Esophagus (tissue), 2 donors: ENCODE results near the gene FOXN4. TPM values are rescaled to one million over a fixed set of nuclear protein-coding genes. Genes with fewer than 3 reads are reported as not detected.
A peak's percentile ranks its signal among the peaks of the same experiment; 100 is the strongest.

Experiments used
- H3K27ac ChIP-seq, 2 donors: one replicate each; pipeline ENCODE4 v1.5.1; 2013; ENCODE audit warnings: low read depth in 2 of 2, mild to moderate bottlenecking in 2 of 2, inconsistent platforms in 1 of 2, low read length in 1 of 2, moderate library complexity in 1 of 2
- H3K27me3 ChIP-seq, 2 donors: one replicate each; pipeline ENCODE4 v1.6.1; 2013; ENCODE audit warnings: low read length in 2 of 2, control low read depth in 1 of 2, mild to moderate bottlenecking in 1 of 2; ENCODE audit not compliant: insufficient read depth in 2 of 2, control insufficient read depth in 1 of 2
- H3K36me3 ChIP-seq, 2 donors: one replicate each; pipeline ENCODE4 v1.6.1; 2013; ENCODE audit warnings: low read length in 1 of 2; ENCODE audit not compliant: control insufficient read depth in 2 of 2, insufficient read depth in 2 of 2
- H3K4me1 ChIP-seq, 2 donors: one replicate each; pipeline ENCODE4 v1.6.1; 2013; ENCODE audit warnings: low read length in 1 of 2; ENCODE audit not compliant: control insufficient read depth in 2 of 2, insufficient read depth in 2 of 2
- H3K4me3 ChIP-seq, 2 donors: one replicate each; pipeline ENCODE4 v1.5.1; 2013; ENCODE audit warnings: low read length in 2 of 2, mild to moderate bottlenecking in 2 of 2, low read depth in 1 of 2, moderate library complexity in 1 of 2
- H3K9me3 ChIP-seq, 2 donors: one replicate each; pipeline ENCODE4 v1.6.1; 2013; ENCODE audit warnings: mild to moderate bottlenecking in 2 of 2, low read depth in 1 of 2, low read length in 1 of 2, moderate library complexity in 1 of 2; ENCODE audit not compliant: control insufficient read depth in 2 of 2, insufficient read depth in 1 of 2
- WGBS, 2 donors: extraction: QIAGEN DNeasy Blood & Tissue Kit; methylation state at CpG; one replicate each; pipeline ENCODE4 v1.1.7; 2013; 5-methylcytosine and 5-hydroxymethylcytosine counted together
- polyA plus RNA-seq, 2 donors: library from polyadenylated mRNA; stranded (reverse); fragments of 200-250 nt; gene quantifications; one replicate each; pipeline ENCODE4 v1.2.3, GENCODE V29; 2013
- donor health status: healthy with polysubstance abuse.
- donor health status: Bipolar disorder and iron deficiency.

FOXN4 gene
- polyA plus RNA-seq, 2 donors = not detected

DNA sequence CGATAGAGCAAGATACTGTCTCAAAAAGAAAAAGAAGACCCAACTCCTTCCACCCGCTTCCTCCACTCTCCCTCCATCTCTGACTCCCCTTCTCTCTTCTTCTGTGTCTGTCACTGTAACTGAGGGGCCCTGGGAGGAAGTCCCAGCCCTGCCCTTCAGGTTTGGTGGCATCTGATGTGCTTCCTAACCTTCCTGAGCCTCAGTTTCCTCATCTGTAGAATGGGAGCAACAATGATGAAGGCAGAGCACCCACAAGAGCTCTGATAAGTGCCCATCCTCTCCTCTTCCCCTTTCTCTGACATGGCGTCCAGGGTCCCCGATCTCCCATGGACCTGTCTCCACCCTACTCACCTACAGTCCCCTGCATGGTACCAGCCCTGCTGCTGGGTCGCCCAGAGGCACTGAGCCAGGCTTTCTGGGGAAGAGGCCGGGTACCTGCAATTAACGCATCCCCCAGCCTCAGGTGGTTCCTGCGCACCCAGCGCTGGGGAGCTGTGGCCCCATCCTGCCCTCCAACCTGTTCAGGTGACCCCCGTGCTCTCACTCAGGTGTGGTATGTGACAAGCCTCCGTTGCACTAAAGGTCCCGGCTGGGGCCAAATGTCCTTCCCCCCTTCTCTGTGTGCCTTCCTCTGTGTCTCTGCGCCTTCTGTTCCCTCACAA is 13.2 kb downstream of the FOXN4 start:
- Histone ChIP-seq H3K4me3 (no peak overlapping the region), H3K4me1 (no peaks in the 10 kb centered on the region), H3K27me3 (no peaks in the 10 kb centered on the region), H3K36me3 (no peaks in the 10 kb centered on the region), H3K9me3 (no peaks in the 10 kb centered on the region), H3K27ac (no peak overlapping the region)
- 83 to 85% methylated on average over 12 to 13 of the region's 13 CpGs for WGBS, 2 donors

DNA sequence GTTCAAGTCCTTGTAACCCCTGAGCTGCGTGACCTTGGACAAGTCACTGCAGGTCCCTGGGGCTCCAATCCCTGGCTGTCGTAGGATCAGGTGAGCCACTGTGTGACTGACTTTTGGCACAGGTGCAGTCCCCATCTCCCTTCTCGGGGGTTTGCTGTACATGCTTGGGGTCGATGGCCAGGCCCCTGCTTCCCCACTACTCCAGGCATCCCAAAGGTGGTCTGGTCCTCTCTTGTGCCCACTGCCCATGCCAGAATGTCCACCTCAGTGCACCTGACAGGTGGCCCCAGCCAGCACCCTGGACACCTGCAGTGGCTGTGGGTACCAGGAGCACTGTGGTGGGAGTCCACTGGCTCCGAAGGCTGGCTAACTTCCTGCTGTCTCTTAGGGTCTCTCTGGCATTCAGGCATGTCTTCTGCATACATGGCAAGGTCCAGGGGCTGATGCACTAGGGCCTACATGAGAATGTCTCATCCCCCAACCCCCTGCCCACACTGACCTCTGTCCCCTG is 14.7 kb downstream of the FOXN4 start:
- peaks cover 0 to 4% of the 10 kb centered on the region in 2 donors for H3K4me1 ChIP-seq
- no peak overlapping the region for H3K4me3 ChIP-seq
- 66 to 73% methylated on average over 5 of the region's 5 CpGs for WGBS, 2 donors
- no peak overlapping the region for H3K27ac ChIP-seq
- no peaks in the 10 kb centered on the region for H3K36me3 ChIP-seq
- H3K9me3 ChIP-seq = no peaks in the 10 kb centered on the region
- no peaks in the 10 kb centered on the region for H3K27me3 ChIP-seq

GRCh38 chr12:109293106-109293505 is 16.0 kb downstream of the FOXN4 start:
- WGBS, 2 donors = 69 to 70% methylated on average over 3 of the region's 3 CpGs
- Histone ChIP-seq H3K9me3 (no peaks in the 10 kb centered on the region), H3K4me1 (peaks cover 0 to 4% of the 10 kb centered on the region in 2 donors), H3K4me3 (no peak overlapping the region), H3K36me3 (no peaks in the 10 kb centered on the region), H3K27me3 (no peaks in the 10 kb centered on the region), H3K27ac (no peak overlapping the region)

DNA sequence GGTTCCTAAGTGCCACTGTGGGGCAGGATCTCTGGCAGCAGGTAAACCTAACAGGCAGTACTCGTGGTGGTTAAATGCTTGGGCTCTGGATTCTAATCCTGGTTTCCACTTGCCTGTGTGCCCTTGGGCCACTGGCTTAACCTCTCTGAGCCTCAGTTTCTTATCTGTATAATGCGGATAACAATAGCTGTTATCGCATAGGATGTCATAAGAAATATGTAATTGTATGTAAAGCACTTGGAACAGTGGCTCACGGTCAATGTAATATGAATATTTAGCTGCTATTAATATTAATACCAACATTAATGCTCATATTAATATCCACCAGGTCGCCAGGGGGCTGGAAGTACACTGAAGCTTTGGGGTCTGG is 16.8 kb downstream of the FOXN4 start:
- 79 to 83% methylated on average over 5 of the region's 5 CpGs for WGBS, 2 donors
- no peaks in the 10 kb centered on the region for H3K9me3 ChIP-seq
- H3K4me3 ChIP-seq = no peak overlapping the region
- H3K4me1 ChIP-seq = peaks cover 0 to 4% of the 10 kb centered on the region in 2 donors
- H3K27me3 ChIP-seq = no peaks in the 10 kb centered on the region
- H3K36me3 ChIP-seq = no peaks in the 10 kb centered on the region
- no peak overlapping the region for H3K27ac ChIP-seq

GRCh38 chr12:109291521-109292341 is 17.4 kb downstream of the FOXN4 start:
- Histone ChIP-seq H3K27ac (peak overlapping the region in 1 of 2 donors; percentile 19), H3K9me3 (no peaks in the 10 kb centered on the region), H3K36me3 (no peaks in the 10 kb centered on the region), H3K4me3 (no peak overlapping the region), H3K27me3 (no peaks in the 10 kb centered on the region), H3K4me1 (peaks cover 0 to 4% of the 10 kb centered on the region in 2 donors)
- WGBS, 2 donors = 11 to 12% methylated on average over 30 to 31 of the region's 31 CpGs

DNA sequence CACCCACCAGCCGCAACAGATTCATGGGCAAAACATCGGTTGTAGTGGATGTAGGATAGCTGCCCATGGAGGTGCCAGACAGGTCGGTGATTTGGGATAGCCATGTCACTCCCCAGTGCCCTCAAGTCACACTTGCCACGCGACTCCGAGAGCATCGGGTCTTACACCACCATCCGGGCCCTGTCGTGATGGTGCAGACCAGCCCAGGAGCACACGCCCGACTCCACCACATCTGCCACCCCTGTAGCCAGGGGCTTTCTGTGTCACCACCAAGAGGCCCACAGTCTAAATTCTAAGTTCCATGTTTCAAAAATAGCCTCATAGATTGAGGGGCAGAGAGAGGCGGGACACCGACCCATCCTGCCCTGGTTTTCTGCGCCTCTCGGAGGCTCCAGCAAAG is 18.0 kb downstream of the FOXN4 start:
- no peaks in the 10 kb centered on the region for H3K27me3 ChIP-seq
- no peak overlapping the region for H3K4me3 ChIP-seq
- H3K27ac ChIP-seq = no peak overlapping the region
- WGBS, 2 donors = 35 to 51% methylated on average over 15 of the region's 15 CpGs
- no peaks in the 10 kb centered on the region for H3K9me3 ChIP-seq
- peaks cover 0 to 4% of the 10 kb centered on the region in 2 donors for H3K4me1 ChIP-seq
- H3K36me3 ChIP-seq = no peaks in the 10 kb centered on the region

- Histone ChIP-seq H3K27me3 (no peaks in the 10 kb centered on the region), H3K27ac (no peak overlapping the region), H3K4me3 (no peak overlapping the region), H3K9me3 (no peaks in the 10 kb centered on the region), H3K4me1 (peaks cover 0 to 4% of the 10 kb centered on the region in 2 donors), H3K36me3 (no peaks in the 10 kb centered on the region)
- 88 to 89% methylated on average over 18 of the region's 18 CpGs for WGBS, 2 donors
These were observed 19.0 kb downstream of the FOXN4 start for GRCh38 chr12:109290061-109290460.

DNA sequence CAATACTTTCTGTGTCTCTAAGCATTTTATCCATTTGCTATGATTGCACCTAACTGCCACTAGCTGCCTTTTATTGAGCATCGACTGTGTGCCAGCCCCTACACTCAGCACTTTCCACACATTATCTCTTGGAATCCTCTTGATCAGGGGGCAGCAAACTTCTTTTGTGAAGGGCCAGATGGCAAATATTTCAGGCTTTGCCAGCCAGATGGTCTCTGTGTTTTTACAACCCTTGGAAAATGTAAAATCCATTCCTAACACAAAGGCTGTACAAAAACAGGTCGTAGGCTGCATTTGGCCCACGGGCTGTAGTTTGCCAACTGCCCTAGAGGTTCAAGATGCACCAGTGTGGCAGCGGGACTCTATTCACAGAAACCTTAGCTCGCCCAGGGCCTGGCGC is 19.5 kb downstream of the FOXN4 start:
- no peaks in the 10 kb centered on the region for H3K27me3 ChIP-seq
- H3K27ac ChIP-seq = no peak overlapping the region
- 83% methylated on average over 6 of the region's 6 CpGs for WGBS, 2 donors
- H3K9me3 ChIP-seq = no peaks in the 10 kb centered on the region
- H3K4me1 ChIP-seq = peaks cover 3 to 6% of the 10 kb centered on the region in 2 donors
- no peak overlapping the region for H3K4me3 ChIP-seq
- no peaks in the 10 kb centered on the region for H3K36me3 ChIP-seq

GRCh38 chr12:109289004-109289403 is 20.1 kb downstream of the FOXN4 start:
- H3K27ac ChIP-seq = no peak overlapping the region
- H3K4me3 ChIP-seq = no peak overlapping the region
- H3K9me3 ChIP-seq = no peaks in the 10 kb centered on the region
- peaks cover 6 to 7% of the 10 kb centered on the region in 2 donors for H3K4me1 ChIP-seq
- H3K27me3 ChIP-seq = no peaks in the 10 kb centered on the region
- H3K36me3 ChIP-seq = no peaks in the 10 kb centered on the region
- WGBS, 2 donors = 66 to 69% methylated on average over 4 of the region's 4 CpGs
